DMS79 treated with DMSO at 0.1 percent for 48 hours (cell line): ENCODE results near the gene GLB1L.

ENCODE experiments used
- DNase-seq: peaks from one replicate; lab custom pipeline; 2025; lab: John Stamatoyannopoulos, UW

GLB1L gene

DNA sequence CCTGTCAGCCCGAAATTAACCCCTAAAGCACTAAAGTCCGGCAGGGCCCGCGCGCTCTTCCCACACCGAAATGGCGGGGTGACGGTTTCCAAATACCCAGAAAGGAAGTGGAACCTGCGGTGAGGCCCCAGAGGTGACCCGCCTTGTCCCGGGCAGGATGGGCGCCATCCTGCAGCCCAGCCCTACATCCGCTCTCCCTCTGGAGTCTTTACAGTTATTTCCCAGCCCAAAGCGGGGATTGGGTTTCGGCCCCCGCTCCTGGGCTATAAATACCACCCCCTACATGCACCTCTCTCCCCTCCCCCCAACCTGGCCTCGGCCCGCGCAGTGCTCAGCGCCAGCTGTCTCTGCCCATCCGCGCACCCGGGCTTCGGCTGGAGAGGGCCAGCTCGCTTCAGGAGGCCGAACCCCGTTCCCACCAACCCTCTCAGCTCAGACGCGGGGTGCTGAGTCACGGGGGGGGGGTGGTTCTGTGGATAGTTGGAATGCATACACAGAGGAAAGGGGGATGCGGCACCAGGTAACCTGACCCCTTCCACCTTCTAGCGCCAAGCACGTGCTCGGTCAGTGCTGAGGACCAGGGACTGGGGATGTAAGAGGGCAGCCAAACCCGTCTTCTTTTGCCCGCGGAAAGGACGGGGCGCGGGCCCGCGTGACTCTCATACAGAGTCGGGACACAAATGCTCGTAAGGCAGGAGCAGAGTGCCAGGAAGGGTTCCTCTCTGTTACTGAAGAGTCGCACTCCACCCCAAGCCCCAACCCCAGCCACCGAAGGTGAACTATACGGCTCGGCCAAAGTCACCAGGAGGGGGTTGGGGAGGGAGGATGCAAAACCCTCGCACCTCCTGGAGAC is 7.9 kb upstream of the GLB1L start, which contains the start of gene TUBA4B:
Gene TUBA4B (plus strand): TSS at position 344 of the 853 bp plus-strand sequence. CDS start 165 bp downstream, at position 509.
- DNase-seq = peak; percentile 23

- no peak for DNase-seq
Measured at GRCh38 chr2:219252570-219252899, 7.3 kb upstream of the GLB1L start.

DNA sequence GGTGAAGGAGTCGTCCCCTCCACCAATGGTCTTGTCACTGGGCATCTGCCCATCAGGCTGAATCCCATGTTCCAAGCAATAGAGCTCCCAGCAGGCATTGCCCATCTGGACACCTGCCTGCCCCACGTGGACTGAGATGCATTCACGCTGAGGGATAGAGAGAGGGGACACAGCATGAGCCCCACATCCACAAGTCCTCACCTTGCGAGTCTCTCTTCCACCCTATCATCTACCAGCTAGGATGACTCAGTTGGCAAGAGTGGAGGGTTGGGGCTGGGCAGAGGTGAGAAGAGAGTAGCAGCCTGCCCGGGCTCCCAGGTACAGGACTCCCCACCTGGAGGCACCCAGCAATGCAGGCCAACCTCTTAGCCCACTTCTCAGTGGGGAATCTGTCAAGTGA is 6.8 kb upstream of the GLB1L start:
- DNase-seq = no peak

- DNase-seq = no peak
Measured at GRCh38 chr2:219251656-219252055, 6.4 kb upstream of the GLB1L start.

GRCh38 chr2:219250049-219250781 is 5.0 kb upstream of the GLB1L start:
- no peak for DNase-seq

GRCh38 chr2:219249203-219249980 is 4.1 kb upstream of the GLB1L start:
- DNase-seq = no peak

- DNase-seq = no peak
Measured at GRCh38 chr2:219248845-219249202, 3.6 kb upstream of the GLB1L start.

DNA sequence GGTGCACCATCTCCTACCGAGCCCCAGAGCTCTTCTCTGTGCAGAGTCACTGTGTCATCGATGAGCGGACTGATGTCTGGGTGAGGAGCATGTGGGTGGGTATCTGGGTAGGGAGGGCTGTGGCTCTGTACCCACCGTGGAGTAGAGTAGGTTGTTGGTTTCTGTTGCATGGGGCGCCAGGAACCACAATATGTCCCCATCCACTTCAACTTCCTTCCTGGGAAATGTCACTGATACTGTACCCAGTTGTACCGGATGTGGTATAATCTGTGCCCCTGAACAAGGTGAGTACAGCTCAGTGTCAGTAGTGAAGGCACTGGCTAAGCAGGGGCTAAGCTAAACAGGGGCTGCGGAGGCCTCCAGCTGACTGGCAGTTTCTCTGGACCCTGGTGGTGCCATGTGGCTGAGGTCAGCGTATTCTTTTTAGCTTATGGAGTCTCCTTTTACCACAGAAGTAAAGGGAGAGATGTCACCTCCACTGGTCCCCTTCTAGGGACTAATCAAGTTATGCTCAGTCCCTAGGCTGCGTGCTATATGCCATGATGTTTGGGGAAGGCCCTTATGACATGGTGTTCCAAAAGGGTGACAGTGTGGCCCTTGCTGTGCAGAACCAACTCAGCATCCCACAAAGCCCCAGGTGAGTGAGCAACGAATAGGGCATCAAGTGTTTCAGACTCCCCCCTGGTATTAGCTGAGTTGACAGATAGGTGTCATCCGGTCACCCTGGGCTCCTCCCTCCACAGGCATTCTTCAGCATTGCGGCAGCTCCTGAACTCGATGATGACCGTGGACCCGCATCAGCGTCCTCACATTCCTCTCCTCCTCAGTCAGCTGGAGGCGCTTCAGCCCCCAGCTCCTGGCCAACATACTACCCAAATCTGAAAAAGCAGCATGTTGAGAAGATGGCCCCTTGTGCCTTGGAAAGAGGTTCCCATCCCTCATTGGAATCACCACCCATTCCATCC is 2.7 kb upstream of the GLB1L start:
- no peak for DNase-seq

- no peak for DNase-seq
Measured at GRCh38 chr2:219246559-219246958, 1.3 kb upstream of the GLB1L start.

DNA sequence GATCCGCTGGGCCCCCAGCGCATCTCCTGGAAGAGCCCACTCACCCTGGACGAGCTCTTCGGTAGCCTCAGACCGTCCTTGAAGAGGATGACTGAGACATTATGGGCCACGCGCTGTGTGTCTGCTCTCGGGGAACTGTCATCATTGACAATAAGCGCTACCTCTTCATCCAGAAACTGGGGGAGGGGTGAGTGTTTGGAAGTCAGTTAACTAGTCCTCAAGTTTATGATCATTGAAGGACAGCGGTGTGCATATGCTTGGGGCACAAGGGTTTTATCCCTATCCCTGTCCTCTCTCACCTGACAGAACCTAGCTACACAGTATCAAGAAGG is 621 bp upstream of the GLB1L start:
- no peak for DNase-seq

GRCh38 chr2:219244789-219245147 is 476 bp downstream of the GLB1L start:
- DNase-seq = no peak

DNA sequence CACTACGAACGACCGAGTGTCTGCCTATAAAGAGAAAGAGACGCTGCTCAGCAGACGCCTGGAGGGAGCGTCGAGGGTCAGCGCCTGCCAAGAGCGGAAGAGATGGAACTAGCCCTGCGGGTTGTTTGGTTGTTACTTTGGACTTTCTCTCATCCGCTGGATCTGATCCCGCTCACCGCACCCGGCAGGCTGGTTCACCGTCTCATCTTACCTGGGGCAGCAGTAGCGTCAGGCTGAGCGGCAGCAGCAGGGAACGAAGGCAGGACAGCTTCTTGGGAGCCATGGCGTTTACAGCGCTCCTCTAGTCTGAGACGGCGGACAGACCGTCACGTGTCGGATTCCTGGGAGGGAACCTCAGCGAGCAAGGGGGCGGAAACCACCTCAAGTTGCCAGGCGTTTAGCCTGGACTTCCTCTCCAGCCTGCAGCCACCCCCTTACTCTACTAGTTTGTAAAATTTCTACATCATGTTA is 1.9 kb downstream of the GLB1L start:
- no peak for DNase-seq

GRCh38 chr2:219234331-219234730 is 10.9 kb downstream of the GLB1L start:
- no peak for DNase-seq

DNA sequence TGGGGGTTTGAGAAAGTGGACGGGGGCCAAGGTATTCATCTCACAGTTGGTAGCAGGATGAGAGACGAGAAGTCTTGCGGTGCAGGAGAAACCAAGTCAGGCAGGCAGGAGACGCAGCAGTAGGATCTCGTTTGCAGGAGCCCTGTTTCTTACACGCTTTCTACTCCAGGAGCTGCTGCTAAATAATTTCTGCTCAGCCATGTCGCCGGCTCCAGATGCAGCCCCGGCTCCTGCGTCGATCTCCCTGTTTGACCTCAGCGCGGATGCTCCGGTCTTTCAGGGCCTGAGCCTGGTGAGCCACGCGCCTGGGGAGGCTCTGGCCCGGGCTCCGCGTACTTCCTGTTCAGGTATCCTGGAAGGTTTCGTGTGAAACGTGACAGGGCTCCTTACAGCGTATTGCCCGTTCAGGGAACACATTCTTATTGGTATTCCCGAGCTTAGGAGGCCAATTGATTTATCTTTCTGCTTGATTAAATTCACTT is 15.1 kb downstream of the GLB1L start:
- peak; percentile 38 for DNase-seq

- peak; percentile 95 for DNase-seq
Measured at GRCh38 chr2:219229305-219230058, 15.8 kb downstream of the GLB1L start, which contains the start of the genes ANKZF1 and ATG9A. Gene ANKZF1, plus strand, starts transcription at chr2:219229806. Its CDS starts 452 bp downstream, at chr2:219230258. Gene ATG9A, minus strand, starts transcription at chr2:219229636. Its CDS starts 1,612 bp downstream, at chr2:219228024.

GRCh38 chr2:219228911-219229304 is 16.3 kb downstream of the GLB1L start:
- DNase-seq = no peak

DNA sequence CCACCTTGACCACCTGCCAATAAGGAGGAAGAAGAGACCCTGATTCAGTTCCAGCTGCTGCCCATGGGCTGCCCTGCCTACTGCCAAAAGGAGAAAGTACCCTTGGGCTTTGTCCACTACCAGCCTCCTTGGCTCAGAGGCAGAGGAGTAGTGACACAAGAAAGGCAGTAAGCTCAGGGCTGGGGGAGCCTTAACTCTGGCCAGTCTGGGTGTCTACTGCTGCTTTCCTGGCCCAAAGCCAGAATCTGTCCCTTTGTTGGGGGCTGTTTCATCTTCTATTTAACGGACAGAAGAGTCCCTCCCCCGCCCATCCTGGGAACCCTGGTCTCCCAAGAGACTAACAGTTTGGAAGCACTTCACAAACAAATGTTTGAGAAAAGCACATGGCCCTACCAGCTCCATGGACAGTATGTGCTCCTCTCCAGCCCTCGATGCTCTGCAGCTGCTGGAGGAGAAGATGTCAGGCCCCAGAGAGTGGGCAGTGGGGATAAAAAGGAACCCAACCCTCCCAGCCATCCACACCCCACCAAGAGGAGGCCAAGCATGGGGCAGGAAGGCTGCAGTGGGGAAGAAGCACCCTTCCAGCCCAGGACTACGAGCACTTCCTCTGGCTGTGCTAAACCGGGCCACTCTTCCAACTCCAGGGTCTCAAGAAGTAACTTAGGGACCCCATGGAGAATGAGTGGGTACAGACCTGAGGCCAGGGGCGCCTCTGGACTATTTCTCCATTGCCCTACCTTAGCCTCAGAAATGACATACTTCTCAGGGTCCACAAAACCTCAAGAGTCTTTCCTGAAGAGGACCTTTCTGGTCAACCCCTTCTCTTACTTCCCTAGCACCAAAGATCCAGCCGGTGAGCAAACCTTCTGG is 17.0 kb downstream of the GLB1L start:
- no peak for DNase-seq

DNA sequence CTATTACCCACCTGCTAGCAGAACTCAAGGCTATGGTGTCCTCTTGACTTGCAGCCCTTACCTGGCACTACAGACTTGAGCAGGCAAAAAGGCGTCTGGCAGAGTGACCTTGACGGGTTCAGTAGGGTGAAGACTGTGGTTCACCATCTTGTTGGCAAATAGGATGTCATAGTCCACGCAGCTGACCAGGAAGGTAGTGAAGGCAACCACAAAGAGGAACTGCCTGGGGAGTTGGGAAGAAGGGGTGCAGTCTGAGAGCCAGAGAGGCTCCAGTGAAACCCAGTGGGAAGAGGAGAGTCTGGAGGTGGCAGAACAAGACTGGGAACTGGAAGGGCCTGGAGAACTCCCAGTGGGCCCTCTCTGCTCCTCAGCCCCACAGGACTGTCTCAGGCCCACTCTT is 19.9 kb downstream of the GLB1L start:
- DNase-seq = no peak

DNA sequence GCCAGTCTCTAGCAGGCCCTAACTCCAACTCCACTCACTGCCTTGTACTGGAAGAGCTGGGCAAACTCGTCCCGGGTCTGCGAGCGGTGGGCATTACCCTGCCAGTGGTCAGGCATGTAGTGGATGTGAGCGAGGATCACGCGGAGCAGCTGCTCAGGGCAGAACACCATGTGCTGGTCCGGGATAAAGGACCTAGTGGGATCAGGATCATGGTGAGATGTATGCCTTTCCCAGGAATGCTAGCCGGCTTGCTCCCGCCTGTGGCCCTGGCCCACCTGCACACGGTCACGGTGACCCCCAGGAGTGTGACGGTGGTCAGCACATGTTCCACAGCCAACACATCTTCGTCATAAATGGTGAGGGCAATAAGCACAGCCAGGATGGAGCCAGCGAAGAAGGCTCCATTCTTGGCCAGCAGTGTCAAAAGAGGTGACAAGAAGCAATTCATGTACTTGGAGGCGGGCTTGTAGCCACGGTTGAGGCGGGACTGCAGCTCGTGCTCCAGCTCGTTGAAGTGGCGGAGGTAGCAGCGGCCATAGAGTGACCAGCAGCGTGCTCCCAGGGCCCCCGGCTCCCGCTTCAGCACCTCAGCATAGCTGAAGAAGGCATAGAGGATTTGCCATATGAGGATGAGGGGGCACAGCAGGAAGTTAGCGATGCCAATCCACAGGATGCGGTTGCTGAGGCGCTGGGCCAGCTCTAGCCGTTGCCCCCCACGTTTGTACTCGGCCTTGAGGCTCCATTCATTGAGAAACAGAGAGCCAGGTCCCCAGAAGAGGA is 21.2 kb downstream of the GLB1L start:
- no peak for DNase-seq
